HG03103 (cell line): Measurements from ENCODE around the gene HAUS8.
"Not testable (repeated sequence)": the region's sequence is repeated elsewhere in the genome, so short reads cannot be mapped to it uniquely, and the experiment has no call there.

Source experiments
- ATAC-seq: cut with Tn5 transposase; IDR thresholded peaks from one replicate; pipeline ENCODE4 v1.9.1; 2021; ENCODE audit warnings: low read depth; ENCODE audit not compliant: unreplicated experiment

Gene HAUS8

DNA sequence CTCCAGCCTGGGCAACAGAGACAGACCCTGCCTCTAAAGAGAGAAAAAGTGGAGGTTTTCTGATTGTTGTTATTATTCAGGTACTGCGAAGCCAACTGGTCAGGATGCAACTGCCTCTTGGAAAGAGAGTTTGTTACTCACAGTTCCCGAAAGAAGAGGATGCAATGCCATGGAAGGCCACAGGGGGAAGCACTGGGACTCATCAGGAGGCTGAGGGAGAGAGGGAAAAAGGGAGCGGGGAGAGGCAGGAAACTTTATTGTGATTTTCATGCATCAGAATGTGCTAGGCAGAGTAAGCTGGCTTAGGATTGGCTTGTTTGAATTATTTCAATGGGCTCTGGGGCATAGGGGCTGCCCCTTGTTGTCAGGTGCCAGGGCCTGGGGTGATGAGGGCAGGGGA, 27.9 kb upstream of the HAUS8 start:
- no peak for ATAC-seq

DNA sequence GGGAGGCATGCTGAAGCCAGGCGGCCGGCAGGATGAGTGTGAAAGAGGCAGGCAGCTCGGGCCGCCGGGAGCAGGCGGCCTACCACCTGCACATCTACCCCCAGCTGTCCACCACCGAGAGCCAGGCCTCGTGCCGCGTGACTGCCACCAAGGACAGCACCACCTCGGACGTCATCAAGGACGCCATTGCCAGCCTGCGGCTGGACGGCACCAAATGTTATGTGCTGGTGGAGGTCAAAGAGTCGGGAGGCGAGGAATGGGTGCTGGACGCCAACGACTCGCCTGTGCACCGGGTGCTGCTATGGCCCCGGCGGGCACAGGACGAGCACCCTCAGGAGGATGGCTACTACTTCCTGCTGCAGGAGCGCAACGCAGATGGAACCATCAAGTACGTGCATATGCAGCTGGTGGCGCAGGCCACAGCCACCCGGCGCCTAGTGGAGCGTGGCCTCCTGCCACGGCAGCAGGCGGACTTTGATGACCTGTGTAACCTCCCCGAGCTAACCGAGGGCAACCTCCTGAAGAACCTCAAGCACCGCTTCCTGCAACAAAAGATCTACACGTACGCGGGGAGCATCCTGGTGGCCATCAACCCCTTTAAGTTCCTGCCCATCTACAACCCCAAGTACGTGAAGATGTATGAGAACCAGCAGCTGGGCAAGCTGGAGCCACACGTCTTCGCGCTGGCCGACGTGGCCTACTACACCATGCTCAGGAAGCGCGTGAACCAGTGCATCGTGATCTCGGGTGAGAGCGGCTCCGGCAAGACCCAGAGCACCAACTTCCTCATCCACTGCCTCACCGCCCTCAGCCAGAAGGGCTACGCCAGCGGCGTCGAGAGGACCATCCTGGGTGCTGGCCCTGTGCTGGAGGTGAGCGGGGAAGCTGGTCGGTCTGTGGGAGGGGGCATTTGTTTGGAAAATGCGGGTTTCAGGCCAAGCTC, 26.7 kb upstream of the HAUS8 start:
- no peak for ATAC-seq

DNA sequence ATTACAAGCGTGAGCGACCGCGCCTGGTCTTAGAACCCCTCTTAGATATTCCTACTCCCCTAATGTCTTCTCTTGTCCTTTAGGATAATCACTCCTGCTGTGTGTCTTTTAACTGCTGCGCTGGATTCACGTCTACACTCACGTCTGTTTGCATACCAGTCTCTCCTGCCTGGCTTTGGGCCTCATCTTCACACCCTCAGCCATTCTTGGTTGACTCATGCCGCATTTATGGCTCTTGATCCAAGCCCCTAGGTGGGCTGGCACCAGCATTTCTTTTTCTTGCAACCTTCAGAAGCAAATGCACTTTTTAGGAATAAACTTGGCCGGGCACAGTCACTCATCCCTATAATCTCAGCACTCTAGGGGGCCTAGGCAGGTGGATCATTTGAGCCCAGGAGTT, 23.1 kb upstream of the HAUS8 start:
- ATAC-seq = no peak

DNA sequence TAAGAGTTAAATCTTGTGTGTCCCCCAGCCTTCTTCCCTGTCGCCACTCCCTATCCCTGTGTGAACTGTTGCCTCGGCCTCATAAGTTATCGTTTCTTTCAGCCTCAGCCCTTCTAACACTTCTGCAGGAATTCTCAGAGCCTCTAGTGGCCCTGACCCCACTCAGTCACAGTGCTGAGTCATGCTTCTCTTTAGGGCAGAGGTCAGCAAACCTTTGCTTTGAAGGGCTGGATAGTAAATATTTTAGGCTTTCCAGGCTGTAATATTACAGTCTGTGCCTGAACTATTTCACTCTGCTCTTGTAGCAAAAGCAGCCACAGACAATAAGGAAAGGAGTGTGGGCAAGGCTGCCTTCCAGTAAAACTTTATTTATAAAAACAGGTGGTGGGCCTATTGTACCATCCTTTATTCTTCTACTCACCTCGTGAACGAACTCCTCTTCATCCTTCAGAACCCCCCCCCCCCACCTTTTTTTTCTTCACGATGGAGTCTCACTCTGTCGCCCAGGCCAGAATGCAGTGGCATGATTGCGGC, 22.4 kb upstream of the HAUS8 start:
- ATAC-seq = no peak

DNA sequence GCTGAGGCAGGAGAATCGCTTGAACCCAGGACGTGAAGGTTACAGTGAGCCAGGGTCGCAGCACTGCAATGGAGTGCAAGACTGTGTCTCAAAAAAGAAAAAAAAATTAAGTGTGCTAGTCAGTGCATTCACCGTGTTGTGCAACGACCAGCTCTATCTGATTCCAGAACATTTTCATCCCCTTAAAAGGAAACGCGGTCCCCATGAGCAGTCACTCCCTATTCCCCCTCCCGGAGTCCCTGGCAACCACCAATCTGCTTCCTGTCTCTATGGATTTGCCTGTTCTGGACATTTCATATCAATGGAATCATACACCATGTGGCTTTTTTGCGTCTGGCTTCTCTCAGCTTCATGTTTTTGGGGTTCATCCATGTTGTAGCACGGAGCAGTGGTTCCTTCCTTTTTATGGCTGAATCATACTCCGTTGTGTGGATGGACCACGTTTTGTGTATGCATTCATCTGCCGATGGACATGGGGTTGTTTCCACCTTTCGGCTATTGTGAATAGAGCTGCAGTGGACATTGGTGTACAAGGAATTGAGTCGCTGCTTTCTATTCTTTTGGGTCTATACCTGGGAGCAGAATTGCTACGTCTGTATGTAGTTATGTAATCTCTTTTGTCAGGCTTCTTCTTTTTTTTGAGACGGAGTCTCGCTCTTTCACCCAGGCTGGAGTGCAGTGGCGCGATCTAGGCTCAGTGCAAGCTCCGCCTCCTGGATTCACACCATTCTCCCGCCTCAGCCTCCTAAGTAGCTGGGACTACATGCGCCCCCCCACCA, 20.1 kb upstream of the HAUS8 start:
- ATAC-seq = no peak

DNA sequence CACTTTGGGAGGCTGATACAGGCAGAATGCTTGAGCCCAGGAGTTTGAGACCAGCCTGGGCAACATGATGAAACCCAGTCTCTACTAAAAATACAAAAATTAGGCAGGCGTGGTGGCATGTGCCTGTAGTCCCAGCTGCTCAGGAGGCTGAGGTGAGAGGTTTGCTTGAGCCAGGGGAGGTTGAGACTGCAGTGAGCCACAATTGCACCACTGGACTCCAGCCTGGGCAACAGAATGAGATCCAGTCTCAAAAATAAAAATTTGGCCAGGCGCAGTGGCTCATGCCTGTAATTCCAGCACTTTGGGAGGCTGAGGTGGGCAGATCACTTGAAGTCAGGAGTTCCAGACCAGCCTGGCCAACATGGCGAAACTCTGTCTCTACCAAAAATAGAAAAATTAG, 19.4 kb upstream of the HAUS8 start:
- ATAC-seq = not testable (repeated sequence)

DNA sequence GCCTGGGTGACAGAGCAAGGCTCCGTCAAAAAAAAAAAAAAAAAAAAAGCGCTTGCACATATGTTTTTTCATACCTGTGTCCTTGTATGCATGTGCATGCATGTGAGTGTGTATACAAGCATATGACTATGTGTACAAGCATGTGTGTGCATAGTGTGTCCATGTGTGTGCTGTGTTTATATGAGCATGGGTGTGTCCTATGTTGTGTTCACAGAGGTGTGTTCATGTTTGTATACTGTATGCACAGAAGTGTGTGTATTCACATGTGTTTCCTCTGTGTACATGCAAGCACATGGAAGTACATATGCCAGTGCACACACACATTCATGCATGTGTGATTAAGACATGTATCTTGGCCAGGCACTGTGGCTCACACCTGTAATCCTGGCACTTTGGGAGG, 17.4 kb upstream of the HAUS8 start:
- ATAC-seq = no peak

DNA sequence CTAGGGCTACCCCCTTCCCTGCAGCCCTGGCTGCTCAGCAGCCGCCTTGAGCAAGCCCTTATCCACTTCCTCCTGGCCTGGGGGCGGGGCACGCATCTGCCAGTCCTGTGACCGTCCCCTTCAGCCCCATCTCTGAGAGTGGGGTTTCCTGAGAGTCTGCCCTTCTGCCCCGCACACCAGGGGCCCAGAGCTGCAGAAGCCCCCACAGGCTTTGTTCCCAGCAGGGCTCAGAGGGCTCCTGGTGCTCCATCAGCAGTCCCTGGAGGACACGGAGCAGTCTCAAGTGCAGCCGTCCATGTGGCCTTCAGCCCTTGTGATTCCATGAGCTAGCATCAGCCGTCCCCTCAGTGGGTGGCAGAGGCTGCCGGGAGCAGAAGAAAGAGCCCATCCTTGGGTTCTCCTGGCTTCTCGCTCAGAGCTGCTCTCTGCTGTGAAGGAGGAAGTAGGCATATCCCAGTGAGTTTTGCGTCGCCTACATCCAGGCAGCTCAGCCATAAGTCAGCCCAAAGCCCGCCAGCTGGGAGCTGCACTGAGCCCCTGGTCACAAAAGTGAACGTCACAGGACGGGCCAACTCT, 16.6 kb upstream of the HAUS8 start:
- ATAC-seq = no peak

DNA sequence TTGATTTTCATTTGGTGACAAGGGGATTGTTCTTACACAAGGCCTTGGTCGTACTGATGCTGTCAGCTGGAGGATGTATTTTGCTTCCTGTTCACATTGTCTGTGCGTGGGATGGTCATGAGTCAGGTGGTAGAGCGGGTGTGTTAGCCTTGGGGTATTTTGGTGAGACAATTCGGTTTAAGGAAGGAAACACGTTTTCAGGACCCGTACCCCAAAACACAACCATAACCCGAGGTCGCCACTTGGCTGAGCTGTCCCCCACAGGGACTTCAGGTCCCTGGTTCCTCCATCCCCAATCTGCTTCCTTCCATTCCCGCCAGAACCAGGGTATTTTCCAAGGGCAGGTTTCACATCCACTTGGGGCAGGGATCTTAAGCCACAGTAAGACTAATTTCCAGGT, 15.3 kb upstream of the HAUS8 start:
- ATAC-seq = no peak

DNA sequence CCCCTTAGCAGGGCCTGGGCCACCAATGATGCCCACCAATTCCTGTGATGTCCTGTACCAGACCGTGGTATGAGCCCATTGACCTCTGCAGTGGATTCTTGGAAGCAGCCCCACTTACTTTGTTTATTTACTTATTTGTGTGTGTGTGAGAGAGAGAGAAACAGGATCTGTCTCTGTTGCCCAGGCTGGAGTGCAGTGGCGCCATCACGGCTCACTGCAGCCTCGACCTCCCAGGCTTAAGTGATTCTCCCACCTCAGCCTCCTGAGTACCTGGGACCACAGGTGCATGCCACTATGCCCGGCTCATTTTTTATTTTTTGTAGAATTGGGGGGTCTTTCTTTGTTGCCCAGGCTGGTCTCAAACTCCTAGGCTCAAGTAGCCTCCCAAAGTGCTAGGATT, 13.3 kb upstream of the HAUS8 start:
- no peak for ATAC-seq

DNA sequence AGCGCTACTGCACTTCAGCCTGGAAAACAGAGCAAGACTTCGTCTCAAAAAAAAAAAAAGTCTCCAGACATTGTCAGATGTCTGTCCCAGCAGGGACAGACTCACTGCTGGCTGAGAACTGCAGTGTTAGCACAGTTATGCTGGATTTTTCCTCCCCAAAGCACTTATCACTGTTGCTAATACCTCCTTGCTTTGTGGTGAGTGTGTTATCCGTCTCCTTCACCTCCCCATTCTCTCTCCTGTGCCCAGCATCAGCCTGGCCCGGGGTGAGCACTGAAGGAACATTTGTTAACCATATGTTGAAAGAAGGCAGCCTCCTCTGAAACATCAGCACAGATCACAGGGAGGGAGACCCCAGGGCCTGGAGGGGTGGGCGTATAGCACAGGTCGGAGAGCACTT, 11.6 kb upstream of the HAUS8 start:
- ATAC-seq = no peak

DNA sequence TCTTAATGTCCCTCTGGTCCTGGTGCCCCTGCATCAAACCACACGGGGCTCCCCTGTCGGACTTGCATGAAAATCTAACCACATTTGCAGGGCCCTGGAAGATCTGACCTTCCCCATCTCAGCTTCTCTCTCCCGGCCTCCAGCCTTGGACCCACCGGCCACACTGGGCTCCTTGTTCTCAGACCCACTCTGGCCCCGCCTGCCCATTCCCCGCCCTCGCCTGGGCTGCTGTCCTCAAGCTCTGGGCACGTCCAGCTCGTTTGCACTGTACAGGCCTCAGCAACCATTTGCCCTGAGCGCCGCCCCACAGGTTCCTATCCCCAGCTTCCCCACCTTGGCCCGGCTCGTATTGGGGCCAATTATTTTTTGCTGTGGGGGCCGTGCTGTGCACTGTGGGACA, 10.9 kb upstream of the HAUS8 start:
- no peak for ATAC-seq

DNA sequence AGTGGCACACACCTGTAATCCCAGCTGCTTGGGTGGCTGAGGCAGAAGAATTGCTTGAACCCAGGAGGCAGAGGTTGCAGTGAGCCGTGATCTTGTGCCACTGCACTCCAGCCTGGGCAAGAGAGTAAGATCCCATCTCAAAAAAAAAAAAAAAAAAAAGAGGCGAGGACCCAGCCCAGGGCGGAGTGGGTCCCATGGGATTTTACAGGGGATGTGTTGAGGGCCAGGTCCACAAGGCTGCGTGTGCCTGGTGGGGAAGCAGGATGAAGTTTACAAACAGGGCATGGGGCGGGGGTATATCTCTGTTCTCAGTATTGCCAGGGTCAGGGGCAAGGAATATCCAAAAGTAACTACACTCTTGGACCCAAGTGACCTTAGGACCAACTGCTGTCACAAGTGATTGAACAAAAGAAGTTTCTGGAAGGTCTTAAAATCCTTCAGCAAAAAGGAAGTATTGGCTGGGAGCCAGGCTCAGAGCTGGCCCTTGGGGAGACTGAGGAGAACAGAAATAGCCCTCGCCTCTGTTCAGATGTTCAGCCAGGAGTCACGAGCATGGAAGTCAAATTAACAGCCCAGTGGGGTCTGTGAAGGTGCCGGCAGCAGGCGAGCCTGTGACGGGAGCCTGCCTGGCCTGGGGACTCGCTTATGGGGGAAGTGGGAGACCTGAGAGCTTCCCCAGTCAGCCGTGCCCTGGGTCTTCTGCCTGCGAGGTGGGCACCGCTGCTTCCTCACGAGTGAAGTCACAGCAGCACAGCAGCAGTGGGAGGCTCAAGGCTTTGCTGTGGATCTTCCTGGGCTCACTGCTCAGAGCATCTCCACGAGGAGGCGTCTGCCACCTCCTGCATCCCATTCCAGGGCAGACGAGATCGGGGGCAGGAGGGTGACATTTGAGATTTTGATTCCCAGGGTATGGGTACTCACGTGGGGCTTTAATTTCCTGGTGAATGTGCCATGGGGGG, 6.7 kb upstream of the HAUS8 start:
- ATAC-seq = no peak

DNA sequence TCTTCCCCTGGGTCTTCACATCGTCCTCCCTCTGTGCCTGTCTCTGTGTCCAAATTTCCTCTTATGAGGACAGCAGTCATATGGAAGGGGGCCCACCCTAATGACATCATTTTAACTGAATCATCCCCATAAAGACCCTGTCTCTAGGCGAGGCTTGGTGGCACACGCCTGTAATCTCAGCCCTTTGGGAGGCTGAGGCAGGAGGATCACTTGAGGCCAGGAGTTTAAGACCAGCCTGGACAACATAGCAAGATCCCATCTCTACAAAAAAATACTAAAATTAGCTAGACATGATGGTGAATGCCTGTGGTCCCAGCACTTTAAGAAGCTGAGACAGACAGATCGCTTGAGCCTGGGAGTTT, 5.2 kb upstream of the HAUS8 start:
- ATAC-seq = no peak

DNA sequence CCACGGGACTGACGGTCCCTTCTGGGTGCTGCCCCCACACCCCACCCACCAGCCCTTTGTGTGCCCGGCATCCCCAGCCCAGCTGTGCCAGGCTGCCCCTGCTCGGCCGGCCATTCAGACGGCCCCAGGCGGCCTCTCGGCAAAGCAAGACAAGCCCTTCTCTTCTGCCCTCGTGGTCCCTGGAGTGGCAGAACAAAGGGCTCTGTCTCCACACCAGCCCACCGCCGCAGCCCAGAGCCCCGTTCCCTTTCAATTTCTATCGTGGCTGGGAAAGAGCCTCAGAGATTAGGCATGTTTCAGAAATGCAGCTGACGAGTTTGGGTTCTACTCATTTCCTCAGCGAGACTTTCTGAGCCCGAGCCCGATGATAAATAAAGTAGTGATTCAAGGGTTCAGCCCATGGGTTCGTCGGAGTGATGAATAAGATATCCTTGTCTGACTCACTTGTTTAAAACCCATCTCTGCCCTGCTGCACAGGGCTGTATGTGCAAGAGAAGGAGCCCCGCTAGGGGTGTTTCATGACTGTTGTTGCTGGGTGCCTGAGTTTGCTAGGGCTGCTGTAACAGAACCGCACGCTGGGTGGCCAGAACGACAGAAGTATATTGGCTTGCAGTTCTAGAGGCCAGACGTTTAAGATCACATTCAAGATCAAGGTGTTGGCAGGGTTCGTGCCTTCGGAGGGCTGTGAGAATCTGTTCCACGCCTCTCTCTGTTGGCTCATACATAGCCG, 4.6 kb upstream of the HAUS8 start:
- ATAC-seq = no peak

DNA sequence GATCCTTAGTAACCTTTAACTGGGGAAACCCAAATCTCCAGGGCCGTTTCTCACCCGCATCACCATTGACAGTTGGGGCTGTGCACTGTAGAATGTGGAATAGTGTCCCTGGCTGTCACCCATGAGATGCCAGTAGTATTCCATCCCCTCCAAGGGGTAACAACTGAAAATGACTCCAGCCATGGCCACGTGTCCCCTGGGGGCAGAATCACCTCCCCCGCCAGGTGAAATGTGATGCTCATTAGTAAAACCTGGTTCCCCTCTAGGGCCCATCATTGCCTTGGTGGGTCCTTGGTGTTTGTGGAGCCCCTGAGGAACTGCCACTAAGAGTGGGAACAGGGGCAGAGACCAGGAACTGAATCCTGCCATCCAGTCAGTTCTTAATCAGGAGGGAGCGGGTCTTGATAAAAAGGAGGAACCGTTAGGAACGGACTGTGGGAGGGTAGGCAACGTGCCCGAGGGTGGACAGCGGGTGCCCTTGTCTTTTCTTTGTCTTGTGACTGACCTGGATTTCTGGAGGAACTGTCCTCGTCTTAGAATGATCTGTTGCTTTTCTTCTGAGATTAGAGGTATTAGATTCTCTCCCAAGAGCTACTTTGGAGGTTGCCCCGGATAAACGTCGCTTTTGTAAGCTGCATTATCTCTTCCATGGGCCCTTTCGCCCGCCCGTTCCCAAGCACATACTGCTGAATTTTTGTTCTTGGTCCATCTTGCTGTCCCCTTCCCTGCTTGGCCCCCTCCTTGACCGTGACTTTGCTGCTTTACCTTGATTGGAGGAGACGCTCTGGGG, 3.9 kb upstream of the HAUS8 start:
- ATAC-seq = no peak

DNA sequence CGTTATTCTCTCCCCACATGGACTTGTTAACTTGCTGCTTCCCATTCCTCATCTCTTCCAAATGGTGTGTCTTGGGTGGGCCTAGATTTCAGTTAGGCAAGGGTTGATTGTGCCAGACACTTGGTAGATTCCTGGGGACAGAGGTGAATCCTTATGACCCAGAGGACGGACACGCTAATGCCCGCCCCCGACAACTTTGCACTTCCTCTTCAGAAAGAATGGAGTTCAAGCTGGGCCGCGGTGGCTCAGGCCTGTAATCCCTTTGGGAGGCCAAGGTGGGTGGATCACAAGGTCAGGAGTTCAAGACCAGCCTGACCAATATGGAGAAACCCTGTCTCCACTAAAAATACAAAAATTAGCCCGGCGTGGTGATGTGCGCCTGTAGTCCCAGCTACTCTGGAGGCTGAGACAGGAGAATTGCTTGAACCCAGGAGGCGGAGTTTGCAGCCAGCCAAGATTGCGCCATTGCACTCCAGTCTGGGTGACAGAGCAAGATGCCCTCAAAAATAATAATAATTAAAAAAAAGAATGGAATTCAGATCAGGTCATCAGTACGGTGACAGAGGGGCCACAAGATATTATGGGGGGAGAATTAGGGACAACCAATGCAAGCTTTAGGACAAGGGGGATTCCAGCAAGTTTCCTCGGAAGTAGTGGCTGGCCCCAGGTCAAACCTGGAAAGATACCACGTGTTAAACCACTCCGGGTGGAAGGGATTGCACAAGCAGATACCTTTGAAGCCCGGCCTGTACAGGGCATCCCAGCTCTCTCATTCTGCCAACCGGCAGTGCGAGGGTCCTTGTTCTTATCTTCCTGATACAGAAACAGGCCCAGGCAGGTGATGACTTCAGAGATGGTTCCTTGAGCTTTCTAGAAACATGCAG, 3.0 kb upstream of the HAUS8 start:
- no peak for ATAC-seq
